Measurements from ENCODE around the gene PKM.

DNA sequence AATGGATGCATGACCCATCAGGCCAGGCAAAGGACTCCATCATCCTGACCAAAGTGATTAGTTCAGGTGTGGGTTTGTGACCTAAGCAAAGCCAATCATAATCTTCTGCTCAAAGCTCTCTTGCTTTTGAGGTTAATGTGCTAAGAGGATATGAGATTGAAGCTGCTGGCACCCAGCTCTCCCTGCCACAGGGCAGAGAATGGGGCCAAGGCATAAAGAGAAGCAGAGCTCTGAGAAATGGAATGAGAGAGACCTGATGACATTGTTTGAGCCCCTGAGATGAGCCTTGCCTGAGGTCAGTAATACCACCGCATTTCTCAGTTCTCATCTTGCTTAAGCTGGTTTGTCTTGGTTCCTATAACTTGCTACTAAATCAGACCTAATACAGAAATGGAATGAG is 47.7 kb upstream of the PKM start:
- TF ChIP-seq GATA3 (IDR thresholded peaks at IDR 0.05; ENCODE audit: low read depth, low read length): no peak
- TF ChIP-seq GATA2 (IDR thresholded peaks at IDR 0.05; ENCODE audit: low read depth, low read length): no peak
